ENCODE measurements around the gene SPEN.
A peak's percentile ranks its signal among the peaks of the same experiment; 100 is the strongest.
"Not testable (repeated sequence)": the region's sequence is repeated elsewhere in the genome, so short reads cannot be mapped to it uniquely, and the experiment has no call there.

The SPEN gene

DNA sequence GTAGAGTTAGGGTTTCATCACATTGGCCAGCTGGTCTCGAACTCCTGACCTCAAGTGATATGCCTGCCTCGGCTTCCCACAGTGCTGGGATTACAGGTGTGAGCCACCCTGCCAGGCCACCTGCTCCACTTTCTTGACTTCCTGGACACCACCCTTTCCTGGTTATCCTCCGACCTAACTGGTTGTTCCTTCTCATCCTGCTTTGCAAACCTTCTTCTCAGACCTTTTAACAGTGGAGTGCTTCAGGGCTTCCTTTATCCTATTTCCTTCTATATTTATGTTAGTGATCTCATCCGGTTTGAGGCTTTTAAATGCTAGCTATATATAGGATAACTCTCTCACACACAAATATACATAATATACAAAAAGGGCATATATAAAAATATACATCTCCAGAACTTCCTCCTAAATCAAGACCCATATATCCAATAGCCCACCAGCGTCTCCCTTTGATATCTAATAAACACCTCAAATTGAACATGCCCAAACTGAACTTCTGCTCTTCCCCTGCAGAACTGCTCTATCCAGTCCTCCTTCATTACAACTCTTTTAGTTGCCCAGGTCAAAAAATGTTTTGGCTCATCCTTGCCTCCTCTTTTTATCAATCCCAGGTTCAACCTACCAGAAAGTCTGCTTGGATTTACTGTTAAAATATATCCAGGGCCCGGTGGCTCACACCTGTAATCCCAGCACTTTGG lies 20.5 kb upstream of the SPEN start:
- no peaks in the 10 kb centered on the region for H3K9me3 ChIP-seq (ENCODE audit: control insufficient read depth, insufficient read depth, low read depth, low read length)
- no peaks in the 10 kb centered on the region; a peak in 1 of 3 replicates for H3K36me3 ChIP-seq (ENCODE audit: control insufficient read depth in 2 of 2, insufficient read depth in 1 of 2, low read length in 2 of 2)
- CTCF ChIA-PET, result interaction anchor here (1.1 to 3.7 kb wide), 2 partner anchors 11 to 35 kb away, joined by 3 to 16 read pairs; no protein-coding TSS in a partner anchor
- H3K27ac ChIP-seq (ENCODE audit: extremely low read depth, low read depth, low read length), result no peak overlapping the region
- no peak overlapping the region for H3K4me3 ChIP-seq (ENCODE audit: low read depth, low read length)
- TF ChIP-seq ZNF23 (tag by site-specific recombination; IDR thresholded peaks at IDR 0.05; ENCODE audit: borderline replicate concordance), result no peak
- no peak for TF ChIP-seq MYNN (tag by site-specific recombination; IDR thresholded peaks at IDR 0.05; ENCODE audit: borderline replicate concordance)
- TF ChIP-seq ZNF341 (tag by site-specific recombination; IDR thresholded peaks at IDR 0.05; ENCODE audit: low read depth), result no peak
- no peak for TF ChIP-seq RBAK (tag by site-specific recombination; IDR thresholded peaks at IDR 0.05)
- TF ChIP-seq, protein P1, sequence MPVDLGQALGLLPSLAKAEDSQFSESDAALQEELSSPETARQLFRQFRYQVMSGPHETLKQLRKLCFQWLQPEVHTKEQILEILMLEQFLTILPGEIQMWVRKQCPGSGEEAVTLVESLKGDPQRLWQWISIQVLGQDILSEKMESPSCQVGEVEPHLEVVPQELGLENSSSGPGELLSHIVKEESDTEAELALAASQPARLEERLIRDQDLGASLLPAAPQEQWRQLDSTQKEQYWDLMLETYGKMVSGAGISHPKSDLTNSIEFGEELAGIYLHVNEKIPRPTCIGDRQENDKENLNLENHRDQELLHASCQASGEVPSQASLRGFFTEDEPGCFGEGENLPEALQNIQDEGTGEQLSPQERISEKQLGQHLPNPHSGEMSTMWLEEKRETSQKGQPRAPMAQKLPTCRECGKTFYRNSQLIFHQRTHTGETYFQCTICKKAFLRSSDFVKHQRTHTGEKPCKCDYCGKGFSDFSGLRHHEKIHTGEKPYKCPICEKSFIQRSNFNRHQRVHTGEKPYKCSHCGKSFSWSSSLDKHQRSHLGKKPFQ (tag by site-specific recombination; IDR thresholded peaks at IDR 0.05), result no peak
- TF ChIP-seq, protein P2, sequence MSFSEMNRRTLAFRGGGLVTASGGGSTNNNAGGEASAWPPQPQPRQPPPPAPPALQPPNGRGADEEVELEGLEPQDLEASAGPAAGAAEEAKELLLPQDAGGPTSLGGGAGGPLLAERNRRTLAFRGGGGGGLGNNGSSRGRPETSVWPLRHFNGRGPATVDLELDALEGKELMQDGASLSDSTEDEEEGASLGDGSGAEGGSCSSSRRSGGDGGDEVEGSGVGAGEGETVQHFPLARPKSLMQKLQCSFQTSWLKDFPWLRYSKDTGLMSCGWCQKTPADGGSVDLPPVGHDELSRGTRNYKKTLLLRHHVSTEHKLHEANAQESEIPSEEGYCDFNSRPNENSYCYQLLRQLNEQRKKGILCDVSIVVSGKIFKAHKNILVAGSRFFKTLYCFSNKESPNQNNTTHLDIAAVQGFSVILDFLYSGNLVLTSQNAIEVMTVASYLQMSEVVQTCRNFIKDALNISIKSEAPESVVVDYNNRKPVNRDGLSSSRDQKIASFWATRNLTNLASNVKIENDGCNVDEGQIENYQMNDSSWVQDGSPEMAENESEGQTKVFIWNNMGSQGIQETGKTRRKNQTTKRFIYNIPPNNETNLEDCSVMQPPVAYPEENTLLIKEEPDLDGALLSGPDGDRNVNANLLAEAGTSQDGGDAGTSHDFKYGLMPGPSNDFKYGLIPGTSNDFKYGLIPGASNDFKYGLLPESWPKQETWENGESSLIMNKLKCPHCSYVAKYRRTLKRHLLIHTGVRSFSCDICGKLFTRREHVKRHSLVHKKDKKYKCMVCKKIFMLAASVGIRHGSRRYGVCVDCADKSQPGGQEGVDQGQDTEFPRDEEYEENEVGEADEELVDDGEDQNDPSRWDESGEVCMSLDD (tag by site-specific recombination; IDR thresholded peaks at IDR 0.05), result no peak
- POLR2A ChIA-PET, result interaction anchor here (0.8 kb wide), 1 partner anchor 12 kb away, joined by 4 read pairs; no protein-coding TSS in a partner anchor
- H3K4me1 ChIP-seq (ENCODE audit: control insufficient read depth, insufficient read depth, low read length), result peaks cover 8% of the 10 kb centered on the region

DNA sequence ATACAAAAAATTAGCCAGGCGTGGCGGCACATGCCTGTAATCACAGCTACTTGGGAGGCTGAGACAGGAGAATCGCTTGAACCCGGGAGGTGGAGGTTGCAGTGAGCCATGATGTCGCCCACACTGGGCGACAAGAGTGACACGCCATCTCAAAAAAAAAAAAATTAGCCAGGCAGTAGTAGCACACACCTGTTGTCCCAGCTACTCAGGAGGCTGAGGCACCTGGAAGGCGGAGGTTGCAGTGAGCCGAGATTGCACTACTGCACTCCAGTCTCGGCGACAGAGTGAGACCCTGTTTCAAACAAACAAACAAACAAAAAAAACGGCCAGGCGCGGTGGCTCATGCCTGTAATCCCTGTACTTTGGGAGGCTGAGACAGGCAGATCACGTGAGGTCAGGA lies 19.9 kb upstream of the SPEN start:
- TF ChIP-seq SCRT2 (tag by site-specific recombination; IDR thresholded peaks at IDR 0.05) (peak; percentile 61), SCRT1 (tag by site-specific recombination; IDR thresholded peaks at IDR 0.05; ENCODE audit: borderline replicate concordance) (peak; percentile 72)
- H3K4me3 ChIP-seq (ENCODE audit: low read depth, low read length); H3K27ac ChIP-seq (ENCODE audit: extremely low read depth, low read depth, low read length); H3K36me3 ChIP-seq (ENCODE audit: control insufficient read depth in 2 of 2, insufficient read depth in 1 of 2, low read length in 2 of 2); H3K9me3 ChIP-seq (ENCODE audit: control insufficient read depth, insufficient read depth, low read depth, low read length); H3K4me1 ChIP-seq (ENCODE audit: control insufficient read depth, insufficient read depth, low read length); POLR2A ChIA-PET: not testable (repeated sequence)
- CTCF ChIA-PET, result interaction anchor here (3.7 kb wide), 1 partner anchor 12 kb away, joined by 16 read pairs; no protein-coding TSS in a partner anchor

DNA sequence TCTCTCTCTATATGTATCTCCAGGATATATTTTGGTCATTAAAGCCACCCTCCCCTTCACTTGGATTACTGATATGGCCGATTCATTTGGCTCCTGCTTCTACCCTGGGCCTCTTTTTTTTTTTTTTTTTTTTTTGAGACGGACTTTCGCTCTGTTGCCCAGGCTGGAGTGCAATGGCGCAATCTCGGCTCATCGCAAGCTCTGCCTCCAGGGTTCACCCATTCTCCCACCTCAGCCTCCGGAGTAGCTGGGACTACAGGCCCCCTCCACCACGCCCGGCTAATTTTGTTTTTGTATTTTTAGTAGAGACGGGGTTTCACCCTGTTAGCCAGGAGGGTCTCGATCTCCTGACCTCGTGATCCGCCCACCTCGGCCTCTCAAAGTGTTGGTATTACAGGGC lies 18.6 kb upstream of the SPEN start:
- not testable (repeated sequence) for H3K36me3 ChIP-seq (ENCODE audit: control insufficient read depth in 2 of 2, insufficient read depth in 1 of 2, low read length in 2 of 2); H3K9me3 ChIP-seq (ENCODE audit: control insufficient read depth, insufficient read depth, low read depth, low read length); H3K4me3 ChIP-seq (ENCODE audit: low read depth, low read length); H3K27ac ChIP-seq (ENCODE audit: extremely low read depth, low read depth, low read length)
- ChIA-PET POLR2A (interaction anchor here (0.5 kb wide), 1 partner anchor 58 kb away, joined by 3 read pairs; no protein-coding TSS in a partner anchor), CTCF (interaction anchor here (0.7 kb wide), 2 partner anchors 9 to 38 kb away, joined by 3 read pairs; no protein-coding TSS in a partner anchor)
- 0 out of 2 replicates have a peak, but pooled peaks have one; percentile 12 for TF ChIP-seq ZNF394 (tag by site-specific recombination; IDR thresholded peaks at IDR 0.05; ENCODE audit: borderline replicate concordance)
- H3K4me1 ChIP-seq (ENCODE audit: control insufficient read depth, insufficient read depth, low read length), result peaks cover 11% of the 10 kb centered on the region

DNA sequence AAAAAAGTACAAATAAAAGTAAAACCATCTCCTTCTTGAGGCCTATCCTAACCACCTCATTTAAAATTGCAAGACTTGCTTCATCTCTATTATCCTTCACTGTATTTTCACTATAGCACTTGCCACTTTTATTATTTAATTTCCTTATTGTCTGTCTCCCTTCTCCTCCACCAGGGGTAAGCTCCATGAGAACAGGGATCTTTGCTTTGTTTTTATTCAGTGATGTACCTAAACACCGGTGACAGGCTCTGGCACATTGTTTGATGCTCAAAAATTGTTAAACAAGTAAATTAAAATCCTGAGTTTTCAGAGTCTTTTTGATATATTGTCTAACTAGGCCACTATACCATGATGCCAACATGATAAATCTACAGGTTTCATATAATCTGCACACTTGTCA lies 17.2 kb upstream of the SPEN start:
- POLR2A ChIA-PET, result interaction anchor here (0.6 to 1.0 kb wide), 4 partner anchors 14 to 70 kb away, joined by 3 to 9 read pairs (median 4); partner anchors contain the start of gene SPEN
- peak overlapping the region; percentile 73; the same call in 1 of the 2 replicates for H3K27ac ChIP-seq (ENCODE audit: extremely low read depth, low read depth, low read length)
- H3K4me3 ChIP-seq (ENCODE audit: low read depth, low read length), result no peak overlapping the region

More for the DNA sequence above, 17.2 kb upstream of the SPEN start:
- Histone ChIP-seq H3K9me3 (ENCODE audit: control insufficient read depth, insufficient read depth, low read depth, low read length) (no peaks in the 10 kb centered on the region), H3K36me3 (ENCODE audit: control insufficient read depth in 2 of 2, insufficient read depth in 1 of 2, low read length in 2 of 2) (no peaks in the 10 kb centered on the region), H3K4me1 (ENCODE audit: control insufficient read depth, insufficient read depth, low read length) (peaks cover 11% of the 10 kb centered on the region)
- CTCF ChIA-PET, result interaction anchor here (1.1 kb wide), 1 partner anchor 15 kb away, joined by 4 read pairs; no protein-coding TSS in a partner anchor
- peak; percentile 62 for TF ChIP-seq PRDM1 (tag by site-specific recombination; IDR thresholded peaks at IDR 0.05)
- no peak for TF ChIP-seq ZNF510 (tag by site-specific recombination; IDR thresholded peaks at IDR 0.05; ENCODE audit: insufficient replicate concordance)
